Measurements from ENCODE around the gene TESPA1. TPM values are rescaled to one million over a fixed set of nuclear protein-coding genes. Genes with fewer than 3 reads are reported as not detected.

TESPA1 gene
- total RNA-seq, 4 donors from 2014 or later = 1.6 to 15.3 (median 4.3) TPM

DNA sequence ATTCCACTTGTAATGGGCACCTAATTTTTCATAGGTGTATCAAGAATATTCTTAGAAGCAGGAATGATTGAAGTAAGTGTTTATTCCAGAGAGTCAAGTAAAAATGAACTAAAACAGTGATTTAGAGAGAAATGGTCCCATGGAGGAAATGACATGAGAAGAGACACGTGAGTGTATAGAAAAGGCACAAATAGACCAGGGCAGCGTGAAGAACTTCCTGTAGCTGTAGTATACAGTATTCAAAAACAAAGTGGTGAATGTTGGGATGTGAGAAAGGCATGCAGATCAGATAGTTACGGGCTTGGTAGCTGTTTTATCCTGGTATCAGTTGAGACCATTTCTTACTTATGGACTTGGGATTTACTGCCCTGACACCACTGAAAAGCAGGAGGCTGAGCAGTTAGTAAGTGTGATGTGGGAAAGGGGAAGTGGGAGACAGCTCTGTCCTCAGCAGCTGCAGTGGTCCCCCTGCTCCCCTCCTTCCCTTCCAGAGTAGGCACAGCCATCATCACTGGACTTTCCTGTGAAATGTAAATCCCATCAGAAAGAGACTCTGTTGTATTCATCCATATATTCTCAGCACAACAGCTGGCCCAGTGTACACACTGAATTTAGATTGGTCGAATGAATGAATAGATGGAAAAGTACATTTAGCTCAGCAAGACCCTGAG lies 16.8 kb upstream of the TESPA1 start:
- Histone ChIP-seq H3K36me3 (no peaks in the 10 kb centered on the region), H3K9me3 (no peaks in the 10 kb centered on the region), H3K27ac (no peak overlapping the region), H3K4me1 (no peaks in the 10 kb centered on the region), H3K27me3 (peaks cover 6% of the 10 kb centered on the region), H3K4me3 (no peak overlapping the region)
- in situ Hi-C loops (cut with MboI; ENCODE audit: low pct_ligation_motif_present in 1 of 4, low pct_unique_long_range_greater_than_20kb in 1 of 4, low sequenced_read_pairs in 3 of 4) (no loop called here), intact Hi-C loops (cut with DNase I; ENCODE audit: low total_unique reads) (loop anchor here (10.0 kb wide), 1 partner anchor 133 kb away; no protein-coding TSS in a partner anchor)
- DNase-seq = no peak
- TF ChIP-seq EP300 (IDR thresholded peaks at IDR 0.05; ENCODE audit: low read depth) (no peak), POLR2A (IDR thresholded peaks at IDR 0.05) (no peak), POLR2AphosphoS5 (IDR thresholded peaks at IDR 0.05) (no peak)
- TF ChIP-seq, protein P1, sequence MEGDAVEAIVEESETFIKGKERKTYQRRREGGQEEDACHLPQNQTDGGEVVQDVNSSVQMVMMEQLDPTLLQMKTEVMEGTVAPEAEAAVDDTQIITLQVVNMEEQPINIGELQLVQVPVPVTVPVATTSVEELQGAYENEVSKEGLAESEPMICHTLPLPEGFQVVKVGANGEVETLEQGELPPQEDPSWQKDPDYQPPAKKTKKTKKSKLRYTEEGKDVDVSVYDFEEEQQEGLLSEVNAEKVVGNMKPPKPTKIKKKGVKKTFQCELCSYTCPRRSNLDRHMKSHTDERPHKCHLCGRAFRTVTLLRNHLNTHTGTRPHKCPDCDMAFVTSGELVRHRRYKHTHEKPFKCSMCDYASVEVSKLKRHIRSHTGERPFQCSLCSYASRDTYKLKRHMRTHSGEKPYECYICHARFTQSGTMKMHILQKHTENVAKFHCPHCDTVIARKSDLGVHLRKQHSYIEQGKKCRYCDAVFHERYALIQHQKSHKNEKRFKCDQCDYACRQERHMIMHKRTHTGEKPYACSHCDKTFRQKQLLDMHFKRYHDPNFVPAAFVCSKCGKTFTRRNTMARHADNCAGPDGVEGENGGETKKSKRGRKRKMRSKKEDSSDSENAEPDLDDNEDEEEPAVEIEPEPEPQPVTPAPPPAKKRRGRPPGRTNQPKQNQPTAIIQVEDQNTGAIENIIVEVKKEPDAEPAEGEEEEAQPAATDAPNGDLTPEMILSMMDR (IDR thresholded peaks at IDR 0.05) = no peak
- 60 to 67% methylated on average over 4 of the region's 4 CpGs for WGBS, 2 donors (ENCODE audit: low coverage in 1 of 2)

DNA sequence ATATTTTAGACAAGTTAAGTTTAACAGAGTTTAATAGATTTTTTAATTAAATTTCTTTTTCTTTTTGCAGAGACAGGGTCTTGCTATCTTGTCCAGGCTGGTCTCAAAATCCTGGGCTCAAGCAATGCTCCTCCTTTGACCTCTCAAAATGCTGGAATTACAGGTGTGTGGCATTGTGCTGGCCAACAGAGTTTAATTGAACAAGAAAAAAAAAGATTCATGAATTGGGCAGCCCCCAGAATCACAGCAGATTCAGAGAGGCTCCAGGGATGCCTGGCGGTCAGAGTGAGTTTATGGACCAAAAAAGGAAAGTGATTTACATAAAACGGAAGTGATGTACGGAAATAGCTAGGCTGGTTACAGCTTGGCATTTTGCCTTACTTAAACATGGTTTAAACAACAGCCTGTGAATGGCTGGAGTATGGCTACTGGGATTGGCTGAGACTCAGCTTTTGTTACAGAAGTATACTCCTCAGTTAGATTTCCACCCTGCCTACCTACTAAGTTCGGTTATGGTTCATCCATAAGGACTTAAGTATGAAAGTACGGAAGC lies 14.5 kb upstream of the TESPA1 start:
- in situ Hi-C loops (cut with MboI; ENCODE audit: low pct_ligation_motif_present in 1 of 4, low pct_unique_long_range_greater_than_20kb in 1 of 4, low sequenced_read_pairs in 3 of 4) = loop anchor here in 1 of 4 donors (10.0 kb wide), 1 partner anchor 66 kb away; no protein-coding TSS in a partner anchor
- H3K36me3 ChIP-seq = no peaks in the 10 kb centered on the region
- no peaks in the 10 kb centered on the region for H3K4me1 ChIP-seq
- TF ChIP-seq EP300 (IDR thresholded peaks at IDR 0.05; ENCODE audit: low read depth) = no peak
- intact Hi-C loops (cut with DNase I; ENCODE audit: low total_unique reads) = no loop called here
- H3K4me3 ChIP-seq = no peak overlapping the region
- 59 to 75% methylated on average over 3 to 5 of the region's 5 CpGs for WGBS, 2 donors (ENCODE audit: low coverage in 1 of 2)
- no peak for DNase-seq
- H3K27ac ChIP-seq = no peak overlapping the region
- no peaks in the 10 kb centered on the region for H3K27me3 ChIP-seq
- no peaks in the 10 kb centered on the region for H3K9me3 ChIP-seq

DNA sequence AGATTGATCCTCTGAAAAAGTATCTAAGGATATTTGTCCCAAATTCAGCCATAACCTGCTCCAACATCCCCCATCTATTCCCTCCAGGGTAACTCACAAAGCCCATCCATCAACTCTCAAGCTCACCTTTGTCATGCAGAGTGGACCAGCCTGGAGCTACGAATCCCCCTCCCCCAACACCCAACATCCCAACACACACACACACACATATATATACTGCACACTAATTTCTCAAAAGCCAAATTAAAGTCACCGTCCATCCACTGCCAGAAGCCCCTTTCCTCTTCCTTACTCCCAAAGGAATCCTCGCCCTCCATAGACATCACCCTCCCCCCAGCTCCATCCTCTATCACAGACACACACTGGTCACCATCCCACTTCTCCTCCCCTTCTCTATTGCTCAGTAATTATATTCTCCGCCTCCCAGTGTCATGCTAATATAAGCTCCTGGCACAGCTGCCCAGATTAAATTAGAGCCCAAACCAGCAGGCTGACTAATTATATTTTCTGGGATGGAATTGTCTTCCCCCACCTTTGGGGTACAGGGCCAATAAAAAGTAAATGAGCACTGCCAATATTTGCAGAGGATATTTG lies 13.5 kb upstream of the TESPA1 start:
- in situ Hi-C loops (cut with MboI; ENCODE audit: low pct_ligation_motif_present in 1 of 4, low pct_unique_long_range_greater_than_20kb in 1 of 4, low sequenced_read_pairs in 3 of 4) = loop anchor here in 1 of 4 donors (10.0 kb wide), 1 partner anchor 67 kb away; no protein-coding TSS in a partner anchor

DNA sequence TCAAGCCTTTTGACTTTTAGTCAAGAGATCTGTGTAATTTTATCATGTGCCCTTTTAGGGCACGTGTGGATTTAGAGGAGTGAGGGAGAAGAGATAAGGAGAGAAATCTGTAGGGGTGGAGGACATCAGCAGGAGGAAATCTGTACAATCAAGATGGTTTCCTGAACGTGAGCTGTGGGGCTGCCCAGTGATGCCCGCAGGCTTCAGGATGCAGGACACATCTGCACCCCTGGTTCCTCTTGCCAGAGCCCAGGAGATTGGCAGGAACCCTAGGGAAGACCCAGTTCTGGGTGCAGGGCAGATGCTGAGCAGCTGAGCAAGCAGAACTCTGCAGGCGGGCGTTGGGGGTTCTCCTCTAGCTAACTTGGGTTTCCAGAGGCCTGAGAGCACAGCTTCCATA lies 11.6 kb upstream of the TESPA1 start:
- in situ Hi-C loops (cut with MboI; ENCODE audit: low pct_ligation_motif_present in 1 of 4, low pct_unique_long_range_greater_than_20kb in 1 of 4, low sequenced_read_pairs in 3 of 4) = loop anchor here in 1 of 4 donors (10.0 kb wide), 1 partner anchor 69 kb away; no protein-coding TSS in a partner anchor
- H3K27ac ChIP-seq = no peak overlapping the region
- no peak for DNase-seq
- H3K27me3 ChIP-seq = no peaks in the 10 kb centered on the region
- TF ChIP-seq POLR2AphosphoS5 (IDR thresholded peaks at IDR 0.05) = no peak
- TF ChIP-seq POLR2A (IDR thresholded peaks at IDR 0.05) = no peak
- TF ChIP-seq, protein P1 (IDR thresholded peaks at IDR 0.05) = no peak
- no peak for TF ChIP-seq EP300 (IDR thresholded peaks at IDR 0.05; ENCODE audit: low read depth)
- intact Hi-C loops (cut with DNase I; ENCODE audit: low total_unique reads) = no loop called here
- no peaks in the 10 kb centered on the region for H3K36me3 ChIP-seq
- no peak overlapping the region for H3K4me3 ChIP-seq
- 50 to 60% methylated on average over 2 to 5 of the region's 5 CpGs for WGBS, 2 donors (ENCODE audit: low coverage in 1 of 2)
- H3K9me3 ChIP-seq = no peaks in the 10 kb centered on the region
- H3K4me1 ChIP-seq = no peaks in the 10 kb centered on the region

More for the DNA sequence above, 13.5 kb upstream of the TESPA1 start:
- TF ChIP-seq EP300 (IDR thresholded peaks at IDR 0.05; ENCODE audit: low read depth) = no peak
- no peak for TF ChIP-seq POLR2AphosphoS5 (IDR thresholded peaks at IDR 0.05)
- TF ChIP-seq, protein P1 (IDR thresholded peaks at IDR 0.05) = no peak
- no peak for TF ChIP-seq POLR2A (IDR thresholded peaks at IDR 0.05)
- Histone ChIP-seq H3K4me3 (no peak overlapping the region), H3K27ac (no peak overlapping the region), H3K4me1 (no peaks in the 10 kb centered on the region), H3K9me3 (no peaks in the 10 kb centered on the region), H3K36me3 (no peaks in the 10 kb centered on the region), H3K27me3 (no peaks in the 10 kb centered on the region)
- intact Hi-C loops (cut with DNase I; ENCODE audit: low total_unique reads) = no loop called here
- WGBS, 2 donors (ENCODE audit: low coverage in 1 of 2) = 59% methylated on average over 4 of the region's 4 CpGs; no CpG with 5 or more reads in 1 of the 2 donors
- DNase-seq = no peak

Data from transverse colon (tissue), 4 donors.